CD4-positive, alpha-beta T cell treated with Interleukin-2 at 100 ng/mL for 4 hours (primary cell): ENCODE data around the gene ALPI.

ENCODE experiments used
- DNase-seq: peaks from one replicate; pipeline ENCODE4 v3.0.0-alpha.2; 2020; ENCODE audit warnings: low spot score

ALPI gene

GRCh38 chr2:232463701-232464543 is 8.0 kb downstream of the ALPI start:
- no peak for DNase-seq

- no peak for DNase-seq
These were observed 8.6 kb downstream of the ALPI start for GRCh38 chr2:232464544-232464885.

- no peak for DNase-seq
These were observed 9.1 kb downstream of the ALPI start for GRCh38 chr2:232465061-232465460.

- DNase-seq, result no peak
These were observed 10.3 kb downstream of the ALPI start for GRCh38 chr2:232466221-232466620.

- no peak for DNase-seq
These were observed 17.5 kb downstream of the ALPI start for GRCh38 chr2:232473467-232473890.

- no peak for DNase-seq
These were observed 20.1 kb downstream of the ALPI start for GRCh38 chr2:232476045-232476444.

GRCh38 chr2:232476791-232477190 is 20.8 kb downstream of the ALPI start:
- no peak for DNase-seq

- no peak for DNase-seq
These were observed 22.0 kb downstream of the ALPI start for GRCh38 chr2:232477751-232478510.

GRCh38 chr2:232478571-232479340 is 22.8 kb downstream of the ALPI start:
- DNase-seq, result no peak

GRCh38 chr2:232479341-232480200 is 23.6 kb downstream of the ALPI start:
- DNase-seq, result no peak

- DNase-seq, result no peak
These were observed 24.5 kb downstream of the ALPI start for GRCh38 chr2:232480201-232481190.

- no peak for DNase-seq
These were observed 25.6 kb downstream of the ALPI start for GRCh38 chr2:232481322-232482140.

GRCh38 chr2:232482301-232483238 is 26.6 kb downstream of the ALPI start:
- no peak for DNase-seq

GRCh38 chr2:232483311-232483922 is 27.5 kb downstream of the ALPI start:
- no peak for DNase-seq

GRCh38 chr2:232483923-232484627 is 28.1 kb downstream of the ALPI start:
- no peak for DNase-seq

GRCh38 chr2:232484628-232485347 is 28.8 kb downstream of the ALPI start:
- no peak for DNase-seq

- DNase-seq, result no peak
These were observed 29.4 kb downstream of the ALPI start for GRCh38 chr2:232485348-232485756.
